ENCODE data around the gene DTNA. TPM values are rescaled to one million over a fixed set of nuclear protein-coding genes. Genes with fewer than 3 reads are reported as not detected.

Gene DTNA
- total and polyA plus RNA-seq, 2 of the 8 experiments (the other 6 are each of a cell fraction or from before 2014, with no cell fraction given): 30.2 to 32.7 TPM

GRCh38 chr18:34866310-34866709 lies 156.2 kb downstream of the DTNA start (continued):
- TF ChIP-seq BCL11A (IDR thresholded peaks at IDR 0.05; ENCODE audit: low read depth in 2 of 2, low read length in 2 of 2): no peak
